Neuron (in vitro differentiated cells): ENCODE results near the gene PLEKHA8.

Source experiments
- H2AFZ ChIP-seq: one replicate; pipeline ENCODE4 v1.6.1; 2013; ENCODE audit warnings: low read depth, mild to moderate bottlenecking, inconsistent platforms, low read length, moderate library complexity
- H3K27me3 ChIP-seq: one replicate; pipeline ENCODE4 v1.6.1; 2013; ENCODE audit warnings: low read length; ENCODE audit not compliant: insufficient read depth
- H3K36me3 ChIP-seq: one replicate; pipeline ENCODE4 v1.6.1; 2013; ENCODE audit warnings: low read length; ENCODE audit not compliant: insufficient read depth
- H3K4me1 ChIP-seq: one replicate; pipeline ENCODE4 v1.6.1; 2013; ENCODE audit warnings: low read length; ENCODE audit not compliant: insufficient read depth
- H3K4me3 ChIP-seq: 2 replicates; pipeline ENCODE4 v1.5.1; 2013; ENCODE audit warnings: mild to moderate bottlenecking, low read length, moderate library complexity
- H3K9me3 ChIP-seq: one replicate; pipeline ENCODE4 v1.6.1; 2013; ENCODE audit warnings: low read length

Gene PLEKHA8

DNA sequence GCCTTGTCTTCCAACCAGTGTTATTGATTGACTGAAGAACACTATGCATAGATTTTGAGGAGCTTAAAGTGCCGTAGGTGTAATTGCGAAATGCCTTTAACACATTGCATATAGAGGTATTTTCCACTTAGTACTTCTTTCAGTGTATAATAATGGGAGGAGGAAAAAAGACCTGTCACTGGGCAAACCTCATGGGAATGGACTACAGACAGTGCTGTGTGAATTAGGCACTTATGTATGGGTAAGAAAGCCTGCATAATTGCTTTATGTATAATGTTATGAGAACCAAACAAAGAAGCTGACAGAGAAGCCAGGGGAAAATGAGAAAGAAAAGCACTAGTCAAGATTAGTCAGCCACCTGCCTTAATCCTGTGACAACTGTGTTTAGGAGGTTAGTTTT, 26.2 kb upstream of the PLEKHA8 start:
- Histone ChIP-seq H3K4me3 (no peak overlapping the region), H2AFZ (no peak overlapping the region), H3K36me3 (no peaks in the 10 kb centered on the region), H3K4me1 (peaks cover 20% of the 10 kb centered on the region), H3K9me3 (no peaks in the 10 kb centered on the region), H3K27me3 (no peaks in the 10 kb centered on the region)

DNA sequence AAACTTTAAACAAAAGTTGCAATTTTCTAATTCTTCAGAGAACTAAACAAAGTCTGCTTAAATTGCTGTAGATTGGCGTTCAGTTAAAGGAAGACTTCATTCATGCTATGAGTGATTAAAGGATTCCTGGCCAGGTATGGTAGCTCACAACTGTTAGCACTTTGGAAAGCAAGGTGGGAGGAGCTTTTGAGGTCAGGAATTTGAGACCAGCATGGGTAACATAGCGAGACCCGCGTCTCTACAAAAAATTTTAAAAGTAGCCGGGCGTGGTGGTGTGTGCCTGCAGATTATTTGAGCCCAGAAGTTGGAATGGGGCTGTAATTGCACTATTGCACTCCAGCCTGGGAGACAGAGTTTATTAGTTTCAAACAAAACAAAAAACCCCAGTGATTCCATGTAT, 25.1 kb upstream of the PLEKHA8 start:
- Histone ChIP-seq H2AFZ (no peak overlapping the region), H3K4me1 (peaks cover 20% of the 10 kb centered on the region), H3K4me3 (no peak overlapping the region), H3K27me3 (no peaks in the 10 kb centered on the region), H3K9me3 (no peaks in the 10 kb centered on the region), H3K36me3 (no peaks in the 10 kb centered on the region)

DNA sequence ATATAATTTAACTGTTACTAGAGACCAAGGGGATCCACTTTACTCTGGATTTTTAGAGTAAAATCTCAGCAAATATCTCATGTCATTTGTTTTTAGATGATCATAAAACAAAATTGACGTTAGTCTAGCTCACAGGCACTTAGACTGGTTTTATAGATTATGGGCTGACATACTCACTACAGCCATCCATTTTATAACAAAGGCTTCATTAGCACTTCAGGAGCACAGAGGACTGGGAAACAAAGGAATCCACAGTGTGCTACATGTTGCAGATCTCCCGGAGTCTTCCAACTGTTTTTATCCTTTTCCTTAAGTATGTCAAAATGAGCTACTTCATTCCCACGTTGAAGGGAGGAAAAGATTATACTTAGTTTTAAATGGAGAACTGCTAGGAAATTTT, 22.7 kb upstream of the PLEKHA8 start:
- no peak overlapping the region for H3K4me3 ChIP-seq
- H3K27me3 ChIP-seq, result no peaks in the 10 kb centered on the region
- no peaks in the 10 kb centered on the region for H3K9me3 ChIP-seq
- no peaks in the 10 kb centered on the region for H3K36me3 ChIP-seq
- peaks cover 20% of the 10 kb centered on the region for H3K4me1 ChIP-seq
- H2AFZ ChIP-seq, result peak overlapping the region; percentile 60

DNA sequence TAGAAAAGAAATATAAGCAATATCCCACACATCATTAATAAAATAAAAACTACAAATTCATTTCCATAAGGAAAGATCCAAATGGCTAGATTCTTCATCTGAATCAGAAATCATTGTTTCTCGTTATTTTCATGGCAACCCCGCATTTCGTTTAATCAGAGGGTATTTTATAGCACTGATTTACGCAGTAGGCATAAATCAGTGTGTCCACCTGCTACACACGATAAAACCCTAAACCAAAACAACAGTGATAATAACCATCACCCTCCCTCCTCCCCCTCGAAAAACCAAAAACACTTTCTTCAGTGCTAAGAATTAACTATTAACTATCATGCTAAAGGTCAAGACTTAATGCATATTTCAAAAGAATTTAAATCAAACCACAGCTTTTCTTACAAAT, 18.2 kb upstream of the PLEKHA8 start:
- no peaks in the 10 kb centered on the region for H3K9me3 ChIP-seq
- no peak overlapping the region for H2AFZ ChIP-seq
- H3K4me1 ChIP-seq, result peaks cover 6% of the 10 kb centered on the region
- no peaks in the 10 kb centered on the region for H3K27me3 ChIP-seq
- H3K36me3 ChIP-seq, result peaks cover 9% of the 10 kb centered on the region
- no peak overlapping the region for H3K4me3 ChIP-seq

DNA sequence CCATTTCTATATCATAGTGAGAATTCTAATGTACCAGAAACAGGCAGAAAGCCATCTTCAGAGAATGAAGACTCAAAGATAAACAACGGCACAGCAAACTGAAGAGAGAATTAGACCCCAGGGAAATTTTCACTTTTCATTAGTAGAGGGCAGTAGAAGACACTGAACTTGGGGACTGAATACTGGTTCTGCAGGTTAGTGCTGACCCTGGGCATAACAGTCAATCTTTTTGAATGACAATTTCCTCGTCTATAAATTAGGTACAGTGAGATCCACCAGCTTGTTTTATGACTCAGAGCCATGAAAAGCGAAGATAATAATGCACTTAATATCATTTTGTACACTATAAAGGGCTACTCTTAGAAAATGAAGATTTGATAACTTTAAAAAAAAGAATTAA, 15.5 kb upstream of the PLEKHA8 start:
- peaks cover 9% of the 10 kb centered on the region for H3K36me3 ChIP-seq
- no peak overlapping the region for H2AFZ ChIP-seq
- no peak overlapping the region for H3K4me3 ChIP-seq
- no peaks in the 10 kb centered on the region for H3K27me3 ChIP-seq
- H3K9me3 ChIP-seq, result no peaks in the 10 kb centered on the region
- H3K4me1 ChIP-seq, result no peaks in the 10 kb centered on the region

DNA sequence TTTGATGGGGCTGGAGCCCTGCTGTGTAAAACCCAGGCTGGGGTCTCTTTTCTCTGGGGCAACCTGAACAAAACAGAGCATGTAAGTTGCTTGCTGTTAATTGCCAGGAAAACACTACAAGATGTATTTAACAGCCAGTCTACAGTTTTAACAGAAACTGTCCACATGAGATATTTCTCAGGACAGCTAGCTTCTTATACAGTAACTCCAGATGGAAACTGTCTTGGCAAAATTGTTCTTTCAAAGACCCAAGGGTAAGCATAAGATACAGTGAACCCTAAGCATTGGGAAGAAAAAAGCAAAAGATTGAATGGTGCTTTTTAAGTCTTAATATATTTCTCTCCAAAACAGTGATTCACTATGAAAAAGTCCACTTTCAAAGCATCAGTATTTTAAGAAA, 9.8 kb upstream of the PLEKHA8 start:
- no peaks in the 10 kb centered on the region for H3K27me3 ChIP-seq
- H3K4me1 ChIP-seq, result no peaks in the 10 kb centered on the region
- H3K4me3 ChIP-seq, result no peak overlapping the region
- H3K36me3 ChIP-seq, result peaks cover 15% of the 10 kb centered on the region
- no peaks in the 10 kb centered on the region for H3K9me3 ChIP-seq
- no peak overlapping the region for H2AFZ ChIP-seq

DNA sequence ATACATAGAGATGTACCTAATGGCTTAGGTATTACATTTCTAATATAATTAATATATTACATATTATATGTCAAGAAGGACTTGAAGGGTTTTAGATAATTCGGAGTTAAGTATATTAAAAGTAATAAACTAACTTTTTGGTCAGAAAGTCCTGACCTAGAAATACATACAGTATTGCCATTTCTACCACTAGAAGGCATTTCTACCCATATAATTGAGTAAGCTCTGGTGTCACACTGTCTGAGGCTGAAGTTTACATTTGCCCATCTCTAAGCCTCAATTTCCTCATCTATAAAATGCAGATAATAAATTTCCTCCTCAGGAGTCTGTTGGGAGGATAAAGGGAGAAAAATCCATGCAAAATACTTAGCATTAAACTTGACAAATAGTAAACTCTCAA, 8.8 kb upstream of the PLEKHA8 start:
- Histone ChIP-seq H2AFZ (no peak overlapping the region), H3K9me3 (no peaks in the 10 kb centered on the region), H3K4me3 (no peak overlapping the region), H3K36me3 (peaks cover 8% of the 10 kb centered on the region), H3K27me3 (no peaks in the 10 kb centered on the region), H3K4me1 (no peaks in the 10 kb centered on the region)

DNA sequence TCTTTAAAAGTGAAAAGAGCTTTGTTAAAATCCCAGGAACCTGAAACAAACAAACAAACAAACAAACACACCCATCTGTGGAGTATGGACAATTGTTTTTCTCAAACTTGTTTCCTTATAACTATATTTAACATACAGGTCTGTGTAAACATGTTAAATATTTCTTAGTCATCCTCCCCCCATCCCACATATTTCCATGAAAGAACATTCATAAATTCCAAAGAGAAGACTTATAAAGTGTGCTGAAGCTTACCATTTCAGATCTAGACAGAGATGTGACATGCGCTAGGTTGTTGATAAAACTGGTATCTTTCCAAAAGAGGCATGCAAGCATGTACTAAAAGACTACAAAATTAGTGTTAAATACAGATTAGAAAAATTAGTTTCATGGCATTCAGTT, 8.3 kb upstream of the PLEKHA8 start:
- peaks cover under 1% of the 10 kb centered on the region for H3K4me1 ChIP-seq
- no peaks in the 10 kb centered on the region for H3K9me3 ChIP-seq
- no peaks in the 10 kb centered on the region for H3K27me3 ChIP-seq
- H3K4me3 ChIP-seq, result no peak overlapping the region
- H3K36me3 ChIP-seq, result peaks cover 6% of the 10 kb centered on the region
- H2AFZ ChIP-seq, result no peak overlapping the region

DNA sequence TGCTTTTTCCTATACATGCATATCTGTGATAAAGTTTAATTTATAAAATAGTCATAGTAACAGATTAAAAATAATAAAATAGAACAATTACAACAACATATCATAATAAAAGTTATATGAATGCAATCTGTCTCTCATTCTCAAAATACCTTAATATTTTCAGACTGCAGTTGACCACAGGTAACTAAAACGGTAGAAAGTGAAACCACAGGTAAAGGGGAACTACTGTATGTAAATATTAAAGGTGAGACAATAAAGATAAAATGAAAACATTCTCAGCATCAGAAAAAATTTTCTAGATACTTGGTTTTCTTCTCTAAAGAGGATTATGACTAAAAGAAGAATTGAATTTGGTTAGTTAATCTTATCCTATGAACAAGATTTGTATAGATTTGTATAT, 7.7 kb upstream of the PLEKHA8 start:
- peaks cover 6% of the 10 kb centered on the region for H3K36me3 ChIP-seq
- no peaks in the 10 kb centered on the region for H3K27me3 ChIP-seq
- H3K4me3 ChIP-seq, result no peak overlapping the region
- peaks cover 6% of the 10 kb centered on the region for H3K4me1 ChIP-seq
- no peak overlapping the region for H2AFZ ChIP-seq
- no peaks in the 10 kb centered on the region for H3K9me3 ChIP-seq

DNA sequence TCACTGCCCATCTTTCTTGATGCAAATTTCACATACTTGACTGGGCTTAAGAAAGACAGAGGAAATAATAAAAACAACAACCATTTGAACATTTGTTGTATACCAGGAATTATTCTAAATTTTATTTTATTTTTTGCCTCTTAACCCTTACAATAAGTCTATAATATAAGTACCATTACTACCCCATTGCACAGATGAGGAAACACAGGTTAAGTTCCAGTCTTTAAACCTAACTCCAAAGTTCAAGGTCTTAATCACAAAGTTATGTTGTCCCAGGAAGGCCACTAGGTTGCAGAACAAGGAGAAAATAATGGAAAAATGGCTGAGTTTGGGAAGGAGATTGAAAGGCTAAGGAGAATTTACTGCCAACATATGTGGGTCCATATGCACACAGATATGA, 5.2 kb upstream of the PLEKHA8 start:
- H3K4me3 ChIP-seq, result no peak overlapping the region
- H3K36me3 ChIP-seq, result peaks cover 5% of the 10 kb centered on the region
- peaks cover 16% of the 10 kb centered on the region for H3K4me1 ChIP-seq
- H3K27me3 ChIP-seq, result no peaks in the 10 kb centered on the region
- no peaks in the 10 kb centered on the region for H3K9me3 ChIP-seq
- H2AFZ ChIP-seq, result no peak overlapping the region

DNA sequence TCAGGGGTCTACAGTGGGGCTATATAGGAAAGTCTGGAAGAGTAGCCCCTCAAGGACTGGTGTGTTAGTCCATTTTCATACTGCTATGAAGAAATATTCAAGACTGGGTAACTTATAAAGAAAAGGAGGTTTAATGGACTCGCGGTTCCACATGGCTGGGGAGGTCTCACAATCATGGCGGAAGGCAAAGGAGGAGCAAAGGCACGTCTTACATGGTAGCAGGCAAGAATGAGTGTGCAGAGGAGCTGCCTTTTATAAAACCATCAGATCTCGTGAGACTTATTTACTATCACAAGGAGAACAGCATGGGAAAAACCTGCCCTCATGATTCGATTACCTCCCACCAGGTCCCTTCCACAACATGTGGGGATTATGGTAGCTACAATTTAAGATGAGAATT, 4.7 kb upstream of the PLEKHA8 start:
- Histone ChIP-seq H3K36me3 (peaks cover under 1% of the 10 kb centered on the region), H3K27me3 (no peaks in the 10 kb centered on the region), H3K4me1 (peaks cover 16% of the 10 kb centered on the region), H3K4me3 (no peak overlapping the region), H3K9me3 (no peaks in the 10 kb centered on the region), H2AFZ (no peak overlapping the region)

DNA sequence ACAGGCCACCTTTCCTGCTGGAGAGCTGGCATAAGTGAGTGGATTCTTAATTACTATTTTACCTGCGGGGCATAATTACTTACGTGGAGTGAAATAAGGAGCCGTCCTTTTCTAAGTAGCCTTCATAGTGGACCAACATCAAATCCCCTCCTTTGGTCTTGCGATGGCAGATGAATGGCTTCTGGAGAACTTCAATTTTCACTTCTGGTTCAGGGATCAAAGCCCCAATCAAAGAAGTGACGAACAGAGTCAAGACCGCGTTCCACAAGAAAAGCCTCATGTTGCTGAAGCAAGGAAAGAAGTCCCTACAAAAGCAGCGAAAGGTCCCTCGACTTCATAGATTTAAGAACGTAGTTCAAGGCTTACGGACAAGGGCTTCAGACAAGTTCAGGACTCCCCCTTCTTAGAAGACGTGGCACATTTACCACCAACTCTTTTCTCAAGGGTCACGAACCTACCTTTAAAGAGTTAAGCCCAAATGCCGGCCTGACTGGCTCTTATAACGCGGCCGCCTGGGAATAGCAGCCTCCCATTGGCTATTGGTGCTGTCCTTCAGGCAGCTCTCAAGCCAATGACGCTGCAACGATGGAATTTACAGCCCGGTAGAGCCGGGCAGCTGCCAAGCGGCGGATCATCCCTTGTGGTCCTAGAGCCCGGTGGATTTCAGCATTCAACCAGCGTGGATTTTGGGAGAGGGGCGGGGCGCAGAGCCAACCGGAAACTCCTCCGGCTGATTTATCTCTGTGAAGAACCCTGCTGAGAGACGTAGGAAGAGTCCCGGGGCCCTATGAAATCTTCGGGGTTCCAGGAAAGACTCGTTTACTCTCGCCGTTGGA, 1.8 kb upstream of the PLEKHA8 start, which contains the start of gene FKBP14:
Gene FKBP14 (minus strand): TSS at position 474 of the 836 bp plus-strand sequence. CDS start 194 bp downstream, at position 280.
- H2AFZ ChIP-seq, result peak within 1 kb of the TSS; percentile 89
- H3K9me3 ChIP-seq, result no peaks in the 10 kb centered on the region
- peaks cover 37% of the 10 kb centered on the region for H3K4me1 ChIP-seq
- no peaks in the 10 kb centered on the region for H3K36me3 ChIP-seq
- peak within 1 kb of the TSS; percentile 75 for H3K4me3 ChIP-seq
- no peaks in the 10 kb centered on the region for H3K27me3 ChIP-seq

DNA sequence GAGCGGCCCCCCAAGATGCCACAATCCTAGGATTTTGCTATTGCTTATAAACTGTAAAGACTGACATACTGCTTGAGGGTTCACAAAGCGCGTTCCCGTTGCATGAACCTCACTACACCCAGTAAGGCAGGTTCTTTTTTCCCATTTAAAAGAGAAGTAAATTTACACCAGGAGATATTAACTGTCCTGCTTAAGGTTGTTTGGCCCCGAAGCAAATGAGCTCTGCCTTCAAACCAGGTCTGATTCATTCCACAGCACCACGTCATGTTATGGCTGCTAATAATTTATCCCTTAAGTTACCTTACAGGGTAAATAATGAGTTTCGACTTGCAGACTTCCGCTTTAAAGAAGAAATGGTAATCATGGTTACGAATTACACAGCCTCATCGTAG, 1.2 kb upstream of the PLEKHA8 start:
- Histone ChIP-seq H3K9me3 (no peaks in the 10 kb centered on the region), H3K4me1 (peaks cover 43% of the 10 kb centered on the region), H3K36me3 (no peaks in the 10 kb centered on the region), H3K27me3 (no peaks in the 10 kb centered on the region), H2AFZ (peak overlapping the region; percentile 89), H3K4me3 (peak overlapping the region; percentile 75)

DNA sequence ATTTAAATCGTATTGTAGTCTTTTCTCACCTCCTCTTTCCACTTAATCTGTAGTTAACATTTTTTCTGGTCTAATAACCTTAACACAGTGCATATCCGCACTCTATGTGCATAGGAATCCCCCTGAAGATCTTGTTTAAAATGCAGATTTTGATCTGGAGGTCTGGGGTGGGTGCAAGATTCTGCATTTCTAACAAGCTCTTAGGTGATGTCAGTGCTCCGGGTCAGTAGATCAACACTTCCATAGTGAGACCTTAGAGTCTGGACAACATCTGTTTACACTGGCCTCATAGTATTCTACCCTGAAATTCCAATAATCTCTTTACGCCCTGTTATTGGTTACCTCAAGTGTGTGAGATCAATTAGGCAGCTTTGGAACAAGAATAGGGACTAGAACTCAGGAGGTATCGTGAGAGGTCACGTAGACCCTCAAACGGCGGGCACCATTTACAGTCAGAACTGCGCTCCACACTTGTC, 434 bp upstream of the PLEKHA8 start:
- peak overlapping the region; percentile 75 for H3K4me3 ChIP-seq
- H3K9me3 ChIP-seq, result no peaks in the 10 kb centered on the region
- H2AFZ ChIP-seq, result peak overlapping the region; percentile 89
- H3K36me3 ChIP-seq, result peaks cover 1% of the 10 kb centered on the region
- H3K4me1 ChIP-seq, result peaks cover 43% of the 10 kb centered on the region
- H3K27me3 ChIP-seq, result no peaks in the 10 kb centered on the region
